C4-2B (cell line): ENCODE results near the gene MPP7.

Source experiments
- H3K27ac ChIP-seq: fragments of 450-650 bp; 2 replicates; pipeline ENCODE4 v1.5.1; 2017
- CTCF ChIP-seq: fragments of 450-650 bp; conservative IDR thresholded peaks from 2 replicates; pipeline ENCODE4 v1.5.1; 2017; ENCODE audit warnings: mild to moderate bottlenecking
- ZFX ChIP-seq: fragments of 450-650 bp; IDR thresholded peaks from 2 replicates; pipeline ENCODE4 v1.6.1; 2017

MPP7 gene

DNA sequence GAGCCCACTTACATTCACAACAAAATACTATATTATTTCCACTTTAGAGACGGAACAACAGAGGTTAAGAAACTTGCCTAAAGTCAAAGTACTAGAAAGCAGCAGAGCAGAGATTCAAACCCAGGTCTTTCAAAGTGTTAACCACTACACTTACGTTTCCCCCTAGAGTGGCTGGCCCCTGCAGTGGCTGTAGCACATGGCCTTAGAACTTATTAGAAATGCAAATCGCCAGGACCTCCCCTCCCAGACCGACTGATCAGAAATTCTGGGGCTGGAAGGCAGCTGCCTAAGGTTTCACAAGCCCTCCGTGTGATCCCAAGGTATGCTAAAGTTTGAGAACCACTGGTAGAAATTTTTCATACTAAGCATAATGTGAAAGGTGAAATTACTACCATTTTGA is 8.1 kb downstream of the MPP7 start:
- no peak for TF ChIP-seq ZFX
- no peak for TF ChIP-seq CTCF
- H3K27ac ChIP-seq, result no peak overlapping the region

DNA sequence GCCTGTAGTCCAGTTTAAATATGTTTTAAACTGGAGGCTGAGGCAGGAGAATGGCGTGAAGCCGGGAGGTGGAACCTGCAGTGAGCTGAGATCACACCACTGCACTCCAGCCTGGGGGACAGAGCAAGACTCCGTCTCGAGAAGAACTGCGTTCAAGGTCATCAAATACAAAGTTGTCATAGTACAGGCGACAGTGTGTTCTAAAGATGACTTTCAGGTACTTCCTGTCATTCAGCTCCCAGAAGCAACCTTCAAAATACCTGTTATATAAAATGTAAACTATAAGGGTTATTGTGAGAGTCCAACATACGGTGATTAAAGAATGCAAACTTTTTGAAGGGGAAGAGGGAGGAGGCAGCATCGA is 8.7 kb downstream of the MPP7 start:
- H3K27ac ChIP-seq, result no peak overlapping the region
- TF ChIP-seq CTCF (no peak), ZFX (no peak)

GRCh38 chr10:28293236-28294168 is 9.4 kb downstream of the MPP7 start:
- TF ChIP-seq CTCF (no peak), ZFX (no peak)
- no peak overlapping the region for H3K27ac ChIP-seq

- no peak overlapping the region for H3K27ac ChIP-seq
- TF ChIP-seq CTCF, result no peak
- TF ChIP-seq ZFX, result no peak
Observed at GRCh38 chr10:28291881-28292297, 11.0 kb downstream of the MPP7 start.

- H3K27ac ChIP-seq, result no peak overlapping the region
- TF ChIP-seq ZFX (no peak), CTCF (no peak)
Observed at GRCh38 chr10:28285816-28286215, 17.0 kb downstream of the MPP7 start.

- H3K27ac ChIP-seq, result no peak overlapping the region
- TF ChIP-seq ZFX (no peak), CTCF (no peak)
Observed at GRCh38 chr10:28284126-28284525, 18.7 kb downstream of the MPP7 start.

DNA sequence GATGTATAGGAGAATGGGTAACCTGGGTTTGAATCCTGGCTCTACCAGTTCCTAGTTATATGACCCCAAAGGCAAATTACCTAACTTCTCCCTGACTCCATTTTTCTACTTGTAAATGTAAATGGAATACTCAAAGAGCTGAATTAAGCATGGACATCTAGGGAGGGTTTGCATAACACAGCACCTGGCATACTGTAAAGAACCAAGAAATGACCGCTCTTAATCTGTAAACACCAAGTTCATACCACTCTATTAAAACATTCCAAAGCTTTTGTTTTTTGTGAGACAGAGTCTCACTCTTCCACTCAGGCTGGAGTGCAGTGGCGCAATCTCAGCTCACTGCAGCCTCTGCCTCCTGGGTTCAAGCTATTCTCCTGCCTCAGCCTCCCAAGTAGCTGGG is 19.6 kb downstream of the MPP7 start:
- H3K27ac ChIP-seq, result no peak overlapping the region
- TF ChIP-seq ZFX (no peak), CTCF (no peak)
